HK-2 (cell line): ENCODE results near the gene CC2D1B.

Experiments
- DNase-seq: peaks from one replicate; pipeline ENCODE4 v3.0.0-alpha.2; 2018; ENCODE audit not compliant: unreplicated experiment

CC2D1B gene

DNA sequence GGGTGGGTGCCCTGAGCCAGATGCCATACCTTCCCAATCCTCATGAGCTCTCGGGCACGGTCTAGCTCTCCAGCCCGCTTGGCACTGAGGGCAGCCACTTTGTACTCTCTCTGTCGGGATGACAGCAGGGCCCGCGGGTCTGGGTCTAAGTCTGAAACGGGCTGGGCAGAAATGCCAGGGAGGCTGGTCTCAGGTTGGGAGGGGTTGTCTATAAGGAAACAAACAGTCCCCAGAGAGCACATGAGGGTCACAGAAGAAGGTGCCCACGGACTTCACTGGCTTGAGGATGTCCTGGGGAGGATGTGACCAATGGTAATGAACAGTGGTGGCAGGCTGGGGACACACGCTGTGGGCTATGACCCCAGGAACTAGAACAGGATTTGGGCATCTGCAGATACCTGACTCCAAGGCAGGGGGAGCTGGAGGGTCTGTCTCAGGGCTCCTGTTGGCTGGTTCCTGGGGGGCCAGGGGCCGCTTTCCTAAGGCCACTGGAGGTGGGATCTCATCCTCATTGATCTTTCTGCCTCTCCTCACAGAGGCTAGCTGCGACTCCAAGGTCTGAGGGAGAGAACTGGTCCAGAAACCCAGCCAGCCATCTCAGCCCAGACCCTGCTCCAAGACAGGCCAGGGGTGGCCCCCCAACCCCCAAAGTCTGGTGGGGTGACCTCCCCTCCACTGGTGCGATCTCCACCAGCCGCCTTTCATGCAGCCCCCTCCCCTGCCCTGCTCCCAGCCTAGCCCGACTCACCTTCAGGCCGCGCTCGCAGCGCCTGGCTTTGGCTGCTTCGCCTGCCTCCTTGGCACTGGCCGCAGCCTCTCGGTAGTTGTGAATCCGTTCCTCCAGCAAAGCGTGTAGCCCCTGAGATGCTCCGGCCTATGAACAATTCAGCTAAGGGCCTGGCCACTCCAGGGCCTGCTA is 6.1 kb downstream of the CC2D1B start:
- no peak for DNase-seq

DNA sequence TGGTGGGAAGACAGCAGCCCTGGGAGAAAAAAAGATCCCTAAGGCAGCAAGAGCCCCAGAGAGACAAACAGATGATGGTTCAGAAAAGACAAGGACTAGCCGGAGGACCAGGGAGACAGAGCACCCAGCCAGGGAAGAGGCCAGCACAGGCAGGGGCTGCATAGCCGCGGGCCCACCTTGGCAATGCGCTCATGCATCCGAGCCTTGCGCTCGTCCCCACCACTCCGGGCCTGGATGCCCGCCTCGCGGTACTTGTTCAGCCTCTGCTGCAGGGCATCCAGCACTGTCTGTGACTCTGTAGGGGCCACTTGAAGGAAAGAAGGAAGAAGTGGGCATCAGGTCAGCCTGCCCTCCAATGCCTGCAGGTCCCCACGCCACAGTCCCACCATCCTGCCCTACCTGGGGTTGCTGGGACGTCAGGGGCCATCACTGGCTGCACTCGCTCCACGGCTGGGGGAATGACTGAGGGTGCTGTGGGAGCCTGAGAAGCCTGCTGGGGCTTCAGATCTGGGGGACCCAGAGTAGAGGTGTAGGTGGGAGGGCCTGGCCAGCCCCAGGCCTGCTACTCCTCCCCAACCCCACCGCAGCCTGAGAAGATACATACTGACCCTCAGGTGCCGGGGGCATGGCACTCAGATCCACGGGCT is 7.0 kb downstream of the CC2D1B start:
- no peak for DNase-seq

DNA sequence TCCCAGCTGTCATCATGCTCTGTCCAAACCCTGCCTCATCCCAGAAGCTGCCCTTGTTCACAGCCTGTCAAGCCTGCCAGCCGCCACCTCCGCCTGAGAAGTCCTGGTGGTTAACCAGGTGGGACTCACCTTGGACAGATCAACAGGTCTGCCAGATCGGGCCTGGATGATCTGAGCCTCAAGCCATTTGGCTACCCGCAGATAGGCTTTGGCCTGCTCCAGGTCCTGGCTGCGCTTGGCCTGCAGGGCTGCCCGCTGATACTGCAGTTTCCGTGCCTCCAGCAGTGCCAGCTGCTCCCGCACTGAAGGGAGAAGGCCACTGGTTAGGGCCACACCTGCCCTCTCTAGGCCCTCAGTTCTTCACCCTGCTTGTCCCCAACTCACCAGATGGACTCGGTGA is 8.6 kb downstream of the CC2D1B start:
- no peak for DNase-seq

DNA sequence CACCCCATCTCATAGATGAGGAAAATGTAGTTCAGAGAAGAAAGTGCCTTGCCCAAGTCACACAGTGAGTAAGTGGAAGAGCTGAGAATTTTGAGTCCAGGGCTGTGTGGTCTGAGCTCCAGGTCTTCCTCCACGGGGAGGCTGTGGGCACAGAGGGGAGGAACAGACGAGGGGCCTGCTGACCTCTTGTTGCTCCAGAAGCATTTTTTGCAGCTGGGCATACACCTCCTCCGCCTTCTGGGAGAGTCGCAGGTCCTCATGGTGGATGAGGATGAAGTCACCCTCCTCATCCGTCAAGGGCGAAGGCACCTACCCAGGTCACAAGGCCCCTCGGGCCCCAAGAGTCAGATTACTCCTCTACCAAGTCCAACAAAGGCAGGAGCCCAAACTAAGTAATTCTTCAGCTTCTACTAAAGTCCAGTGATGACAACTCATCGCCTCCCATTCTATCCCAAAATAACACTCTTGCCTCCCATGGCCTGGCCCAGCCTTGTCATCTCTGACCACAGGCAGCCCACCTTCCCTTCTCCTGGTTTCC is 9.1 kb downstream of the CC2D1B start:
- DNase-seq, result no peak

DNA sequence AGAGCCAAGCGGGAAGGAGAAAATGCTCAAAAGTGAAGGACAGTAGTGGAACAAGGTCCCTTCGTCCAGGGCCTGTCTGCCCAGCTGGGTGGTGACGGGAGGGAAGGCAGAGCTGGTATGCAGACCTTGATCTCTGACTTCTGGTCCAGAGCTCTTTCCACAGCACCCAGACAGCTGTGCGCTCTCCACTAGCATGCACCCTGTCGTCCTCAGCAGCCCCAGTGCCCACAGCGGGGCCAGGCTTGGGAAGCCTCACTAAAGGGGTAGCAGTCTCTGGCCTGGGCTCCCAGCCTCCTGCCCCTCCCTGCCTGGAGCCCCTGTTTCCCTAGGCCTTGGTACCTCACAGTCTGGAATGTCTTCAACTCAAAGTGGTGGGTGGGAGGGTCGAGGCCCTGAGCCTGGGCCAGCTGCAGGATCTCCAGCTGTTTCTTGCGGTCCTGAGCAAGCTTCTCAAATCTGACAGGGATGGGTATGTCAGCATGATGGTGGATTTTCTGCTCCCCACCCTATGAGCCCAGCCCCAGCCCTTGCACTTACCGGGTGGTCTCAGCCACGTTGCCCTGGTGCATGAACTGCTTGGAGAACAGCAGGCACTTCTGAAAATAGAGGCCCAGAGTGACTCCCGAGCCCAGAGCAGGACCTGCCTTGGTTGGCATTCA is 10.0 kb downstream of the CC2D1B start:
- no peak for DNase-seq

DNA sequence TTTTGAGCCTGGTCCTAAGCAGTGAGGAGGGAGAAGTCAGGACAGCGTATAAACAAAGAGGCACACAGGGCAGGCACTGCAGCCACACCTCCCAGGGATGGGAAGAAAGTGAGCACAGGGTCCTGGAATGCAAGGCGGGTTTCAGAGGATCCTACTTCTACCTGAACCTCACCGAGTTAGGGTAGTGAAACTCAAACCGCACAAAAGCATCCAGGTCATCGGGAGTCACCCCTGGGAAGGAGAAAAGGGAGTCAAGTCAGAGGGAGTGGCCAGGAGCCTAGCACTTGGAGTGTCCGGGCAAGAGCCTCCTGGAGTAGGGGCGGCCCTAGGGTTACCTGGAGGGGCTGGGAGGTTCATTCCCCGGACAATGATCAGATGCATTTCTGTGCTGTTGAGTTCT is 10.6 kb downstream of the CC2D1B start:
- no peak for DNase-seq

DNA sequence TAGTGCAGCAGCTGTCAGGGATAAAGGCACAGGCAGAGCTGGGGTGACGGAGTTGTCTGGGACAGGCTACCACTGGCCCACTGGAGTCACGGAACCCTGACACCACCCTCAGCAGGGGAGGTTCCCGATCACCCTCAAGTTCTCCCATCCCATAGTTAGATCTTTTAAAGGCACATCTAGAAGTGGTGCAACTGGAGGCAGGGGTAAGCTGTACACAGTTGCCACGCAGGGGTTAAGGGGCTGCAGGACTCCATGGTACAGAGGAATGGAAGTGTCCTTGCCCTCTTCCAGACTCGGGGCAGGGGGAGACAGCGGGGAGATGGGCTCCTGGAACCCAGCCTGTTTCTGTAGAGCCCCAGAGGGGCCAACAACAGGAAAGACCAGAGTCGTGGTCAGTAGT is 13.3 kb downstream of the CC2D1B start:
- DNase-seq, result no peak

DNA sequence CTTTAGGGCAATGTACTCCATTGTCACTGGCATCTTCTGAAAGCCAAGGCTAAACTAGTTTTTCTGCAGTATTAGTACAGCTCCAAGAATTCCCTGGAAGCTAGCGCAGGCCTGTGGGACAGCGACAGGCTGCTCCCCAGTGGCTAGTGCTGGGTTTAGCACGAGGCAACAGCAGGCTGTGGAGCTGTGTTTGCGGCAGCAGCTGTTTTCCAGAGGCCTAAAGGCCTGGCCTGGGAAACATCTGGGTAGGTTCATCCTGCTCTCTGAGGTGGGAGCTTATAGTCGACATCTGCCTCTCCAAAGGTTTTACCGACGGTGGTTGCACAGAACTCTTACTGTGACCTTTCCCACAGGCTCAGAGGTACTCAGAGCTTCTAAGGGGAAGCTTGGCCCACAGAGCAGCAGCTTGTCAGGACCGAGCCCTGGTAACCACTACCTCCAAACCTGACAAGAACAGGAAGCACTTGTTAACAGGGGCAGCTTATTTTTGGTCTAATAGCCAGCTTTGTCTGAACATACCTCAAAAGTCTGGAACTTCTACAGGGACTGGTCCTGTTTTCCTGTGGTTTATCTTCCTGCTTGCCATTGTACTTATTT is 17.2 kb downstream of the CC2D1B start:
- DNase-seq, result peak; percentile 27

DNA sequence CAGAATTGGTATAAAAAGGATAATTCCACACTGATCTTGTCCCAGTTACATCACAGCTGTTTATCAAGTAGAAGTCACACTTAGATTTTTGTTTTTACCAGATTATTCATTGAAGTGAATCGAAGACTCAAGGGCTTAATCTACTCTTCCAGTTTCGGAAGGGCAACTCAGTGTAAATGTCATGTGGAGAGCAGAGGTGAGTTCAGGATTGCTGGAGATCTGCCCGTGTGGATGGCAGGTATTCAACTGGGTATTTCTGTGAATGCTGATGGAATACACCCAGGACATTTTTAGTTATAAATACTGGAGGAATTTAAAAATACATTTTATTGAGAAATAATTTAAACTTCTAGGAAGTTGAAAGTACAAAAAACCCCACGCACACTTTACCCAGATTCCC is 19.4 kb downstream of the CC2D1B start:
- DNase-seq, result no peak

DNA sequence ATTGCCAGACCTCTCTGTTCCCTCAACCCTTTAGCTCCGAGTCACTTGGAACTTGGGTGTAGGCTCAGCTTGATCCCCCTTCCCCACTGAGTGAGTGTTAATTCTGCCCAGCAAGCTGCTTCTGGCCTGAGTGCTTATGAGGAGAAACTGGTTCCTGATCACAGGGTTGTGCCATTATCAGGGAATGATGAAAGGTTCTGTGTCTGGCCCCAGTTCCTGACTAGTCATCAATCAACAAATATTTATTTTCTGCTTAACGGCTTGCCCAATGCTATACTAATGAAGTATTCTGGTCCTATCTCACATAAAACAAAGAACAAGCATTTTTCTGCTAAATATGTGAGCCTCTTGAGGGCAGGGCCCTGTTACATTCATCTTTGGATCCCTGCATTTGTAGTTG is 20.8 kb downstream of the CC2D1B start:
- DNase-seq, result no peak

DNA sequence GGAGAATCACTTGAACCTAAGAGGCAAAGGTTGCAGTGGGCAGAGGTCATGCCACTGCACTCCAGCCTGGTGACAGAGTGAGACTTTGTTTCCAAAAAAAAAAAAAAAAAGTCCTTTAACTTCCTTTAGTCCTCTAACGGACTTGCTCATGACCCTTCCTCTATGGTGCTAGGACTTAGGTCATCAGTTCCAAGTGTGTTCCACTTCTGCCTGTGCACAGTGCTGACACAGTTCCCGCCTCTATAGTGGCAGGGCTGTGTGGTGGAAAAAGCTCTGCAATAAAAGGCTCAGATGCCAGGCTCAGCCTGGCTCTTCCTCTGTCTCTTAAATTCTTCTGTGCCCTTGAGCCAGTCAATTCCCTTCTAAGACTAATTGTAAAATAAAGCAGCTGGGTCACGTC is 22.0 kb downstream of the CC2D1B start:
- DNase-seq, result no peak

DNA sequence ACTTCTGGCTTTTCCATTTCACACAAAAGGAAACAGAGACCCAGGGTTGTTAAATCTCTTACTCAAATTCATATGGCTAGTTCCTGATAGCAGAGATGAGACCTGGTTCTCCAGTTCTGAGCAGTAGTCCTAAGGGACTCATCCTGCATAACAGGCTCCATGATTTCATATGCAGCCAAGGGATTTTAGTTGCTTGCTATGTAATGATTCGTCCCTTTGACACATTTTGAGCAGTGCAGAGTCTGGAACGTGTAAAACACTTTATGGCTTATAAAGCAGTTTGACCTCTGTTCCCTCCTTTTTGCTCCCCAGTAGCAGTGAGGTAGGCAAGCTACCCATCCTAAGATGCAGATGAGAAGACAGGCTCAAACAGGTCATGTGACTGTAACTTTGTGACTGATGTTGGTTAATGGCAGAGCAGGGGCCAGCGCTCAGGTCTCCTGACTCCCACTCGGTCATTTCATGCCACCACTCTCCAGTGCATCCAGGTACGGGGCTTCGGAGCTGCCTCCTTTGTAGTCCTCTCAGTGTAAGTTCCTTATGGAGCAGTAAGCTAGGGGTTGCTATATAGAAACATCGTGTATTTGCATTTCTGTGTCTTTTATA is 24.2 kb downstream of the CC2D1B start:
- no peak for DNase-seq

DNA sequence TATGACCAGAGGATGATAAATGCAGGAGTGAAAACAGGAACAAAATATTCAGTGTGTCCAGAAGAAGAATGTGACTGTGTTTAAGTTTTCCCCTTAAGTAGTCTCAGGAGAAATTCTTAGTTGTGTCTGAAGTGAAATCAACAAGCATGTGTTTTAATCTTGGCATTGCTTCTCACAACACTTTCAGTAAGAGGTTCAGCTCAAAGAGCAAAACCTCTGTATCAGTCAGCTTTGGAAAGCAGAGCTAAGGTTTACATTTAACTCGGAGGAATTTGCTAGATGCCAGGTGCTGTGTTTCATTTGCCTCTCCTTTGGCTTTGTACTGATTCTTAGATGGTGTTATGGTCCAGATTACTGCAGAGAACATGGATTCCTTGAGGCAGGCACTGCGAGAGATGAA is 28.6 kb downstream of the CC2D1B start:
- DNase-seq, result no peak

DNA sequence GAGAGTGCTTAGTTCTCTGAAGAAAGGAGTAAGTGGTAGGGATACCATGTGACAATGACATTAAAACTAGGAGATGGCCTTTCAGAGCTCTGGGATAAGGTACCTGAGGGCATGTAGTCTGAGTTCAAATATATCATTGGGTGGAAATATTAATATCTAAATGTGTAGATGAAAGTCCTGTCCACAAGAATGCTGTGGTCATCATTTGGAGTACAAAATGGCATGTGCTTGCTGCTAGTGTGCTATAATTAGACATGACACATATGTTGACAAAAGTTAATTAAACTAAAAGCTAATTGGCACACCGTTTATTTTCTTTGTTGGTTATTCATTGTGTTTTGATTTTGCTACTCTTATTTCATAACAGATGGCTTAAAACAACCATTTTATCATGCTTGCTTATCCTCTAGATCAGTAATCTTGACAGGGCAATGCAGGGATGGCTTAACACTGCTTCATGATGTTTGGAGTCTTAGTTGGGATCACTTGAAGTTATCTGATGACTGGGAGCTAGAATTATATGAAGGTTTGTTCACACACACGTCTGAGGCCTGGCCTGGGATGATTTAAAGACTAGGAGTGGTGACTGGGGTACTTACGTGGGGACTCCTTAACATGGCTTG is 31.0 kb downstream of the CC2D1B start:
- DNase-seq, result no peak

DNA sequence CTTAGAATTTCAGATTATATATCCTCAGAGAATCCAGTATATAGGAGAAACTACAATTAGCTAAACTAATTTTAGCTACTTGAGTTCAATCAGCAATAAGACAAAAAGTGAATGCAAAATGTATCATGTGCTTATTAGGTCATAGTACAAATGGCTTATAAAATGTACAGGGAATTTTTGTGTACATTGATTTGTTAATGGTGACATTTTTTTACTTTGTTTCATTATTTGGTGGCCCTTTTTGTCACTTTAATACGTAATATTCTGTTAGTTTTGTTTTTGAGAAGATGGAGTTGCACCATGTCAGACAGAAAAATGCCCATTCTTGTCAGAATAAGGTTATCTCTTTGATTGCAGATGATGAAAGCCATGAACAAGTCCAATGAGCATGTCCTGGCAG is 33.6 kb downstream of the CC2D1B start:
- DNase-seq, result no peak

DNA sequence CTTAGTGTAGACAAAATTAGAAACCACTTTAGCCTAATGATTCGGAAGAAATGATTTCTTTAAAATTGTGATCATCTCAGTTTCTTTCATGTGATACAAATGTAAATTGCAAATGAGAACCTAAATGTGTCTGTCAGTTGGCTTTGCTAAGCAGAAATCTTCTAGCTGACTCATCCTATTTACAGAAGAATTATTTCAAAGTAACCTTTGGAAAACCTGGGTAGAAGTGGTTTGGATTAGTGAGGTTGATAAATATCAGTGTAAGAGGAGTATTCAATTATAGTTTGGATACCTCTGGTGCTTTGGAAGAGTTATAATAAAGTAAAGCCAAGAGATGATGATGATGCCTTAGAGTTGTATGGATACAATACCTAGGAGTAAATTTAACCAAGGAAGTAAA is 37.4 kb downstream of the CC2D1B start:
- DNase-seq, result no peak

DNA sequence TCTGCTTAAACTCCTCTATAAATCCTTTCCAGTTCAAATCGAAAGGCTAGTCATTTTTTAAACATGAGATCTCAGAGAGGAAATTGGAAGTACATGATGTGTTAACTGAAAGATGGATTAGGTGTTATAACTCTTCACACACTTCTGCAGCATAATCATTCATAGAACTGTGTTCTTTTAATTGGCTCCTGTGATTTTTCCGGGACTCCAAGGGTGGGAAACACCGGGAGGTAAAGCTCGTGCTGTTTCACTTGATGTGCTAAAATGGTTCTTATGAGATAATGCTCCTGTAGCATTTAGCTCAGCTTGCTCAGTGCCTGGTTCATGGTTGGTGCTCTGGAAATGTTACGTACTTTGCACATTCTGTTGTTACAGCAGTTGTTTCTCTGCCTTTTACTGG is 40.2 kb downstream of the CC2D1B start:
- DNase-seq, result no peak

DNA sequence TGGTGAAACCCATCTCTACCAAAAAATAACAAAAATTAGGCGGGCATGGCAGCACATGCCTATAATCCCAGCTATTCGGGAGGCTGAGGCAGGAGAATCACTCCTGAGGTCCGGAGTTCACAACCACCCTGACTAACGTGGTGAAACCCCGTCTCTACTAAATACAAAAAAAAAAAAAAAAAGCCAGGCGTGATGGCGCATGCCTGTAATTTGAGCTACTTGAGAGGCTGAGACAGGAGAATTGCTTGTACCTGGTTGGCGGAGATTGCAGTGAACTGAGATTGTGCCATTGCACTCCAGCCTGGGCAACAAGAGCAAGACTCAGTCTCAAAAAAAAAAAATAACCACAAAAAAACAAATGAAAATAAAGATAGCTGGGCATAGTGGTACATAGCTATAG is 42.3 kb downstream of the CC2D1B start:
- DNase-seq, result no peak

DNA sequence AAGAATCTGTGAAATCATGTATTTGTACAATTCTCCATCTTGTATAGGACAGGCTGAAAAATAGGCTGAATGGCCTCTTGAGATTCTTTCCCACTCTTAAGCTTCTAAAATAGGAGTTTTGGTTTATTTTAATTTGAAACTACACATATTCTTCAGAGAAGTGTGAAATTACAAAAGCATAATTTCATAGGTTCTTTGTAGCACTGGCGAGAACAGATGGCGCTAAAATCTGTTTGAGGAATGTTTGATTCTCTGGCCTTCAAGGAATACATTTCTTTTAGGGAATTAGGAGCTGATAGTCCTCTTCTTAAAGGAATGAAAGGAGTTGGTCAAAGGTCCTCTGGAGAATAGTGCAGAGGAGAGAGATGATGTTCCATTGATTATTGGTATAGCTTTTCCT is 44.9 kb downstream of the CC2D1B start:
- no peak for DNase-seq

DNA sequence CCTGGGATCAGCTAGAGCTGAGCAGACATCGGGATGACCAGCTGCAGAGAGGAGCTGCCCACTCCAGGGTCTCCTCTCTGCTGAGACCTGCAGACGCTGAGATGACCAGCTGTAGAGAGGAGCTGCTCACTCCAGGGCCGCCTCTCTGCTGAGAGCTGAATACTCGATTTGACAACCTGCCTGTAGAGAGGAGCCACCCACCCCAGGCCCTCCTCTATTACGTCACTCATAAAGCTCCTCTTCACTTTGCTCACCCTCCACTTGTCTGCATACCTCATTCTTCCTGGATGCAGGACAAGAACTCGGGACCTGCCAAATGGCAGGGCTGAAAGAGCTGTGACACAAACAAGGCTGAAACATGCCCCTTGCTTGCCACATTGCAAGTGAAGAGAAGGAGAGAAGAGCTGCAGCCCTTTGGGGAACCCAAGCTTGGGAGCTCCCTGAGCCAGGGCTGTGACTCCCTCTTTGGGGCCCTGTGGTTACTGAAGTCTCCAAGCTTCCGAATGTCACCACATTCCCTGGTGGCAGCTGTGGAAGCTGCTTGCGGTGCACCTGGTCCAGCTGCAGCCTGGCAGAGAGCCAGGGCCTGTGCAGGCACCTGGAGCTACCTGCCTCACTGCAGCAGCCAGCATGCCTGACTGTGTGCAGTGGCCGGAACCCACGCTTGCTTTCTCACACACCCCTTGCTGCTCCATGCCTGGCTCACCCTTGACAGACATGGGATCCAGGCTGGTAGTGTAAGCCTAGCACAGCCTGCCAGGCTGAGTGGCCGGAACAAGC is 59.6 kb downstream of the CC2D1B start:
- no peak for DNase-seq
